DND-41 (cell line): ENCODE measurements around the gene RNASET2.

Experiments
- EZH2 ChIP-seq: IDR thresholded peaks from 3 replicates; pipeline ENCODE4 v1.6.1; 2012; ENCODE audit warnings: borderline replicate concordance, low read depth, mild to moderate bottlenecking, moderate library complexity, low read length, inconsistent platforms; ENCODE audit not compliant: severe bottlenecking
- TF ChIP-seq, protein P1 (sequence below): IDR thresholded peaks from 2 replicates; pipeline ENCODE4 v1.5.1; 2012; ENCODE audit warnings: borderline replicate concordance, low read length, moderate library complexity, mild to moderate bottlenecking; ENCODE audit not compliant: poor library complexity, severe bottlenecking; ENCODE audit errors: extremely low read depth

DNA sequence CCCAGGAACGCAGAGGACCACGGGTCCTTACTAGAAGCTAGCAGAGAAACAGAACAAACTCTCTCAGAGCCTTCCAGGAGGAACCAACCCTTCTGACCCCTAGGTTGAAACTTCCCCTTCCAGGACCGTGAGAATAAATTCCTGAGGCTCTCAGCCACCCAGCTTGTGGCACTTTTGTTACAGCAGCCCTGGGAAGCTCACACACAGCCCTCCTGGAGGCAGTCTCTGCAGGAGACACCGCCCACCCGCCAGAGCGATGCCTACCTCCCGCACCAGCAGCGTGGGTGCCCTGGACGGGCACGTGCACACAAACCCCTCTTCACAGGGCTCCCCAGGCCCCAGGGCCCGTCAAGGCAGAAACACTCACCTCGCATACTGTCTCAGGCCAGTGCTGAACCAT is 4.2 kb downstream of the RNASET2 start:
- TF ChIP-seq, protein P1, sequence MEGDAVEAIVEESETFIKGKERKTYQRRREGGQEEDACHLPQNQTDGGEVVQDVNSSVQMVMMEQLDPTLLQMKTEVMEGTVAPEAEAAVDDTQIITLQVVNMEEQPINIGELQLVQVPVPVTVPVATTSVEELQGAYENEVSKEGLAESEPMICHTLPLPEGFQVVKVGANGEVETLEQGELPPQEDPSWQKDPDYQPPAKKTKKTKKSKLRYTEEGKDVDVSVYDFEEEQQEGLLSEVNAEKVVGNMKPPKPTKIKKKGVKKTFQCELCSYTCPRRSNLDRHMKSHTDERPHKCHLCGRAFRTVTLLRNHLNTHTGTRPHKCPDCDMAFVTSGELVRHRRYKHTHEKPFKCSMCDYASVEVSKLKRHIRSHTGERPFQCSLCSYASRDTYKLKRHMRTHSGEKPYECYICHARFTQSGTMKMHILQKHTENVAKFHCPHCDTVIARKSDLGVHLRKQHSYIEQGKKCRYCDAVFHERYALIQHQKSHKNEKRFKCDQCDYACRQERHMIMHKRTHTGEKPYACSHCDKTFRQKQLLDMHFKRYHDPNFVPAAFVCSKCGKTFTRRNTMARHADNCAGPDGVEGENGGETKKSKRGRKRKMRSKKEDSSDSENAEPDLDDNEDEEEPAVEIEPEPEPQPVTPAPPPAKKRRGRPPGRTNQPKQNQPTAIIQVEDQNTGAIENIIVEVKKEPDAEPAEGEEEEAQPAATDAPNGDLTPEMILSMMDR = no peak
- no peak for TF ChIP-seq EZH2
